C4-2B (cell line): ENCODE measurements around the gene ZNF225.
"Not testable (repeated sequence)": the region's sequence is repeated elsewhere in the genome, so short reads cannot be mapped to it uniquely, and the experiment has no call there.

Experiments used
- CTCF ChIP-seq: fragments of 450-650 bp; conservative IDR thresholded peaks from 2 replicates; pipeline ENCODE4 v1.5.1; 2017; ENCODE audit warnings: mild to moderate bottlenecking
- ZFX ChIP-seq: fragments of 450-650 bp; IDR thresholded peaks from 2 replicates; pipeline ENCODE4 v1.6.1; 2017

GRCh38 chr19:44170660-44171059, 57.5 kb downstream of the ZNF225 start:
- TF ChIP-seq CTCF, ZFX: not testable (repeated sequence)
